Parathyroid adenoma (tissue), 2 donors: Measurements from ENCODE around the gene PARVB.

Experiments used
- H2AFZ ChIP-seq: fragments of 300-600 bp; sonication (generic); one replicate; pipeline ENCODE4 v1.7.0; 2017; ENCODE audit warnings: antibody characterized with exemption, mild to moderate bottlenecking
- H3K27ac ChIP-seq: fragments of 300-600 bp; sonication (generic); one replicate; pipeline ENCODE4 v1.7.0; 2017
- H3K27me3 ChIP-seq: fragments of 300-600 bp; sonication (generic); one replicate; pipeline ENCODE4 v1.7.0; 2017; ENCODE audit warnings: low read length; ENCODE audit not compliant: control insufficient read depth, insufficient read depth
- H3K36me3 ChIP-seq: fragments of 300-600 bp; sonication (generic); one replicate; pipeline ENCODE4 v1.7.0; 2017; ENCODE audit warnings: low read length; ENCODE audit not compliant: control insufficient read depth, insufficient read depth
- H3K4me1 ChIP-seq: fragments of 300-600 bp; sonication (generic); one replicate; pipeline ENCODE4 v1.7.0; 2017; ENCODE audit warnings: control low read depth
- H3K4me2 ChIP-seq: fragments of 300-600 bp; sonication (generic); one replicate; pipeline ENCODE4 v1.7.0; 2017; ENCODE audit warnings: low read length
- H3K4me3 ChIP-seq: fragments of 300-600 bp; sonication (generic); one replicate; pipeline ENCODE4 v1.7.0; 2017; ENCODE audit warnings: low read depth, low read length
- H3K79me2 ChIP-seq: fragments of 300-600 bp; sonication (generic); one replicate; pipeline ENCODE4 v1.7.0; 2017; ENCODE audit warnings: control low read depth
- H3K9ac ChIP-seq: fragments of 300-600 bp; sonication (generic); one replicate; pipeline ENCODE4 v1.7.0; 2017; ENCODE audit warnings: mild to moderate bottlenecking
- H3K9me3 ChIP-seq: fragments of 300-600 bp; sonication (generic); one replicate; pipeline ENCODE4 v1.7.0; 2017; ENCODE audit warnings: low read length; ENCODE audit not compliant: control insufficient read depth
- TF ChIP-seq, protein P1 (sequence below): fragments of 300-600 bp; sonication (generic); IDR thresholded peaks from one replicate; pipeline ENCODE4 v1.7.0; 2017; ENCODE audit warnings: antibody characterized with exemption, mild to moderate bottlenecking
- donor health status: primary hyperparathyroidism.

Gene PARVB

DNA sequence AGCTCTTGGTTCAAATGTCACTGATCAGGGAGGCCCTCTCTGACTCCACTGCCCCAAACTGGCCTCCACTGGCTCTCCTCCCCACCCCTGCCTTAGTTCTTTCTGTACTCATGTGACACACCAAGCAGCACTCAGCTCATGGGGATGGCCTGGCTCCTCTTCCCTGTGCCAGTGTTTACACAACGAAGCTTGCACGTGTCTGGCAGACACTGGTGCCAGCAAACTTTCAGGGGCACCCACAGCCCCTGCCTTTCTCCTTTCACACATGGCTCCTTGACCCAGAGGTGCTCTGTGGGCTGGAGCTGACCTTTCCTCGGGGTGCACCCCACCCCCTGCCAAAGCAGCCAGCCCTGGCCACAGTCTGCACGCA is 119.0 kb downstream of the PARVB start:
- Histone ChIP-seq H3K79me2 (no peaks in the 10 kb centered on the region), H3K27ac (no peak overlapping the region), H3K9ac (no peak overlapping the region), H2AFZ (no peak overlapping the region), H3K27me3 (no peaks in the 10 kb centered on the region), H3K4me1 (no peaks in the 10 kb centered on the region), H3K4me2 (no peak overlapping the region), H3K36me3 (no peaks in the 10 kb centered on the region), H3K9me3 (no peaks in the 10 kb centered on the region), H3K4me3 (no peak overlapping the region)
- TF ChIP-seq, protein P1, sequence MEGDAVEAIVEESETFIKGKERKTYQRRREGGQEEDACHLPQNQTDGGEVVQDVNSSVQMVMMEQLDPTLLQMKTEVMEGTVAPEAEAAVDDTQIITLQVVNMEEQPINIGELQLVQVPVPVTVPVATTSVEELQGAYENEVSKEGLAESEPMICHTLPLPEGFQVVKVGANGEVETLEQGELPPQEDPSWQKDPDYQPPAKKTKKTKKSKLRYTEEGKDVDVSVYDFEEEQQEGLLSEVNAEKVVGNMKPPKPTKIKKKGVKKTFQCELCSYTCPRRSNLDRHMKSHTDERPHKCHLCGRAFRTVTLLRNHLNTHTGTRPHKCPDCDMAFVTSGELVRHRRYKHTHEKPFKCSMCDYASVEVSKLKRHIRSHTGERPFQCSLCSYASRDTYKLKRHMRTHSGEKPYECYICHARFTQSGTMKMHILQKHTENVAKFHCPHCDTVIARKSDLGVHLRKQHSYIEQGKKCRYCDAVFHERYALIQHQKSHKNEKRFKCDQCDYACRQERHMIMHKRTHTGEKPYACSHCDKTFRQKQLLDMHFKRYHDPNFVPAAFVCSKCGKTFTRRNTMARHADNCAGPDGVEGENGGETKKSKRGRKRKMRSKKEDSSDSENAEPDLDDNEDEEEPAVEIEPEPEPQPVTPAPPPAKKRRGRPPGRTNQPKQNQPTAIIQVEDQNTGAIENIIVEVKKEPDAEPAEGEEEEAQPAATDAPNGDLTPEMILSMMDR: no peak

DNA sequence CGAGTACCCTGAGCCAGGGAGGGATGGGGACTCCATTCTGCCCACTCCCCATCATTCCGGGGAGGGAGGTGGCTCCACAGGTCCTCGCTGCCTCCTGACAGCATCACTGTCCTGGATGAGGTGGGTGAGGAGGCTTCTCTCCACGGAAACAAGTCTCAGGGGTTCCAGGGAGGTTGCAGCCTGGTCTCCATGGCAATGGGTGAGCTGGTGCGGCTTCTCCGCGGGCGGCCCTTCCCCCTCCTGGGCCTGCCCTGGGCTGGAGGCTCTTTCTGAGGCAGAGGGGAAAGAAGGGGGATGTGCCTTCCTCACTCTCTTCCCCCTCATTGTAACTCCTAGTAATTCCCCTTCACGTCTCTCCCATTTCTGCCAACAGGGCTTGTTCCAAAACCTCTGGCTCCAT is 119.5 kb downstream of the PARVB start:
- no peak overlapping the region for H3K9ac ChIP-seq
- TF ChIP-seq, protein P1: no peak
- H3K4me1 ChIP-seq: no peaks in the 10 kb centered on the region
- no peaks in the 10 kb centered on the region for H3K27me3 ChIP-seq
- H3K27ac ChIP-seq: no peak overlapping the region
- no peak overlapping the region for H2AFZ ChIP-seq
- H3K36me3 ChIP-seq: no peaks in the 10 kb centered on the region
- no peaks in the 10 kb centered on the region for H3K79me2 ChIP-seq
- no peaks in the 10 kb centered on the region for H3K9me3 ChIP-seq
- no peak overlapping the region for H3K4me3 ChIP-seq
- H3K4me2 ChIP-seq: no peak overlapping the region

DNA sequence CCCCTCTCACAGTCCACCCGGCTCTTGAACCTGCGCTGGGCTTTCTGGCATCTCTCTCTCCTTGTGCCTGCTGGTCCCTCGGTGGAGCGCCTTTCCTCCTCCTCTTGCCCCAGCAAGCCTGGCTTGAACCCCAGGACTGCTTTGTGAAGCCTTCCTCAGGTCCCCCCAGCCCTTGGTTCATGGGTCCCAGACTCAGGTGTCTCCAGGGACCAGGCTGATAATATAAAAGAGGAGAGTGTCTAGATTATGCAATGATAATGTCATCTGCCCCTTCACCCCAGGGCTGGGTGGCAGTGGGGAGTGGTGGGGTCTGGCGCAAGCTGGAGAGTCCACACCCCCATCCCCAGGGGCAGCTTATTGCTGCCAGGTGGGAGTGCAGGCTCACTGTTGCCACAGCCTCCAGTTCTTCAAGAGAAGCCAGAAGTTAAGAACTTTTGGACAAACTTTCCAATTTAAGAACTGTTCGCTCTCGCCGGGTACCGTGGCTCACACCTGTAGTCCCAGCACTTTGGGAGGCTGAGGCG is 120.0 kb downstream of the PARVB start:
- Histone ChIP-seq H3K36me3 (no peaks in the 10 kb centered on the region), H3K4me1 (no peaks in the 10 kb centered on the region), H3K4me3 (no peak overlapping the region), H3K79me2 (no peaks in the 10 kb centered on the region), H3K9ac (no peak overlapping the region), H2AFZ (no peak overlapping the region), H3K27me3 (no peaks in the 10 kb centered on the region), H3K9me3 (no peaks in the 10 kb centered on the region), H3K4me2 (no peak overlapping the region), H3K27ac (no peak overlapping the region)
- TF ChIP-seq, protein P1: no peak

DNA sequence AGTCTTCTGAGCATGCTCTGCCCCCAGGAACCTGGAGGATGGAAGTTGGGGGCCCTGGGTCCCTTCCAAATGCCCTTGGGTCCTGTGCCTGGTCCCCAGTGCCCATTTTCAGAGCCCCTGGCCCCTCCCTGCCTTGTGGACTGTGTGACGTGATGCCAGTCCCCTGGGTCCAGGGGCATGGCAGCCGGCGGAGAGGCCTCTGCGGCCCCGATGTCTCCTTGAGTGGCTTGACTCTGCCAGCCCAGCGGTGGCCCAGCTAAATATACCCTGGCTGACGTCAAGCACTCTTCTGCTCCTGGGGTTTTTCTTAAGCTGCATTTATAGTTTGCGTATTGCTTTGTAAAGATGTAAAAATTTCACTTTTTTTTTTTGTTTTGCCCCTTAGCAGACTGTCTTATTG is 121.4 kb downstream of the PARVB start:
- Histone ChIP-seq H3K4me3 (no peak overlapping the region), H3K4me2 (no peak overlapping the region), H3K9me3 (no peaks in the 10 kb centered on the region), H3K36me3 (no peaks in the 10 kb centered on the region), H3K9ac (no peak overlapping the region), H2AFZ (no peak overlapping the region), H3K27ac (no peak overlapping the region), H3K27me3 (no peaks in the 10 kb centered on the region), H3K4me1 (no peaks in the 10 kb centered on the region), H3K79me2 (no peaks in the 10 kb centered on the region)
- TF ChIP-seq, protein P1: no peak

DNA sequence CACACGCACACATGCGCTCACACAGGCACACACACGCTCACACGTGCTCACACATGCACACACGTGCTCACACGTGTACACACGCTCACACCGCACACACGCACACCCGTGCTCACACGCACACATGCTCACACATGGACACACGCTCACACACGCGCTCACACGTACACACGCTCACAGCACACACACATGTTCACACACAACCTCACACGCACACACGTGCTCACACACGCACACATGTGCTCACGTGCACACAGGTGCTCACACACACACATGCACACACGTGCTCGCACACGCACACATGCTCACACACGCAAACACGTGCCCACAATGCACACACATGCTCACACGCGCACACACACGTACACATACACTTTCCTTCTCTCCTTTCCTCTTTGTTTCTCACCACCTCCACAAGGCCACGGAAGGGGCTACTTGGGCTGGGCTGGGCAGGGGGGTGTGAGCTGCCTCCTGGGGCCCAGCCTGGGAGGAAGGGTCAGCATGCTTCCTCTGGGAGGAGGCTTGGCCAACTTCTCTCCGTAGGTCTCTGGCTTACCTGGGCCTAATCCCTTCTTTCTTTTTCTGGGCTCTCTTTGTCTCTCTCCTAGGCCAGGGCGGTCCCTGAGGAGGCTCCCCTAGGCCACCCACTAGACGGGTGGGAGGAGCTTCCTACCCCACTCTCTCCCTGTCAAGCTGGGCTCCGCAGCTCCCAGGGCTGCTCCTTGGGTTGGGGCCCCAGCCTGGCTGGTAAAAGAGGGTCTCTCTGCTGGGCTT is 122.2 kb downstream of the PARVB start:
- Histone ChIP-seq H3K9me3 (no peaks in the 10 kb centered on the region), H3K79me2 (no peaks in the 10 kb centered on the region), H3K4me2 (no peak overlapping the region), H3K36me3 (no peaks in the 10 kb centered on the region), H3K4me3 (no peak overlapping the region), H2AFZ (no peak overlapping the region), H3K9ac (no peak overlapping the region), H3K27ac (no peak overlapping the region), H3K27me3 (no peaks in the 10 kb centered on the region), H3K4me1 (no peaks in the 10 kb centered on the region)
- TF ChIP-seq, protein P1: no peak
